GM21737 (cell line): ENCODE measurements around the gene OR51D1.

ENCODE experiments used
- ATAC-seq: cut with Tn5 transposase; IDR thresholded peaks from one replicate; pipeline ENCODE4 v1.9.1; 2021; ENCODE audit warnings: mild to moderate bottlenecking, moderate library complexity; ENCODE audit not compliant: unreplicated experiment

Gene OR51D1

GRCh38 chr11:4636962-4637661, at the start of gene OR51D1:
TSS of gene OR51D1 (plus strand) at chr11:4637477. CDS start at chr11:4639791, 2,314 bp downstream.
- peak; percentile 80 for ATAC-seq

GRCh38 chr11:4589017-4589416, 48.3 kb upstream of the OR51D1 start:
- ATAC-seq = no peak

GRCh38 chr11:4593739-4594138, 43.5 kb upstream of the OR51D1 start, which contains the start of gene OR52I1:
TSS of gene OR52I1 (plus strand) at chr11:4594039. CDS start at chr11:4594039, 0 bp downstream.
- ATAC-seq = no peak

- ATAC-seq = no peak
Observed at GRCh38 chr11:4605057-4605456, 32.2 kb upstream of the OR51D1 start.

- ATAC-seq = no peak
Observed at GRCh38 chr11:4606231-4607015, 30.9 kb upstream of the OR51D1 start.

GRCh38 chr11:4607096-4607495, 30.2 kb upstream of the OR51D1 start:
- no peak for ATAC-seq

- peak; percentile 100 for ATAC-seq
Observed at GRCh38 chr11:4607781-4608666, 29.3 kb upstream of the OR51D1 start, which contains the start of gene TRIM68. TSS of gene TRIM68 (minus strand) at chr11:4608231. CDS start at chr11:4605504, 2,727 bp downstream.

GRCh38 chr11:4610258-4610935, 26.9 kb upstream of the OR51D1 start:
- ATAC-seq = no peak

- ATAC-seq = no peak
Observed at GRCh38 chr11:4611986-4612385, 25.3 kb upstream of the OR51D1 start.

- ATAC-seq = no peak
Observed at GRCh38 chr11:4615856-4616444, 21.3 kb upstream of the OR51D1 start.

GRCh38 chr11:4619514-4619913, 17.8 kb upstream of the OR51D1 start:
- no peak for ATAC-seq

- no peak for ATAC-seq
Observed at GRCh38 chr11:4626207-4627099, 10.8 kb upstream of the OR51D1 start.

GRCh38 chr11:4636136-4636535, 1.1 kb upstream of the OR51D1 start:
- ATAC-seq = no peak

- no peak for ATAC-seq
Observed at GRCh38 chr11:4637662-4638047, 378 bp downstream of the OR51D1 start.

- ATAC-seq = no peak
Observed at GRCh38 chr11:4639931-4640330, 2.7 kb downstream of the OR51D1 start.

- ATAC-seq = no peak
Observed at GRCh38 chr11:4641501-4641900, 4.2 kb downstream of the OR51D1 start.

GRCh38 chr11:4642043-4642442, 4.8 kb downstream of the OR51D1 start:
- no peak for ATAC-seq

GRCh38 chr11:4643076-4643475, 5.8 kb downstream of the OR51D1 start:
- no peak for ATAC-seq

GRCh38 chr11:4643682-4644081, 6.4 kb downstream of the OR51D1 start, which contains the start of gene OR51E1:
TSS of gene OR51E1 (plus strand) at chr11:4643982. CDS start at chr11:4652527, 8,545 bp downstream.
- no peak for ATAC-seq
